HepG2 (cell line): Measurements from ENCODE around the gene NLGN2. TPM values are rescaled to one million over a fixed set of nuclear protein-coding genes. Genes with fewer than 3 reads are reported as not detected.

Experiments
- AFF4 ChIP-seq: sonication (generic); formaldehyde crosslinking; IDR thresholded peaks from 2 replicates; pipeline ENCODE4 v1.4.0; 2020; ENCODE audit warnings: missing genetic modification reagents
- AGO1 ChIP-seq: fragments of 200-400 bp; formaldehyde crosslinking; IDR thresholded peaks from 2 replicates; pipeline ENCODE4 v1.6.1; 2017; ENCODE audit warnings: mild to moderate bottlenecking, low read depth, low read length, moderate library complexity; ENCODE audit not compliant: poor library complexity, severe bottlenecking
- ATF1 ChIP-seq: IDR thresholded peaks from 2 replicates; pipeline ENCODE4 v1.6.1; 2016; ENCODE audit warnings: mild to moderate bottlenecking, control low read depth
- BRCA1 ChIP-seq: sonication (generic); formaldehyde crosslinking; IDR thresholded peaks from 2 replicates; pipeline ENCODE4 v1.4.0; 2020; ENCODE audit warnings: missing genetic modification reagents
- CENPX ChIP-seq: sonication (generic); formaldehyde crosslinking; IDR thresholded peaks from 2 replicates; pipeline ENCODE4 v1.9.0; 2021; ENCODE audit warnings: mild to moderate bottlenecking, missing genetic modification reagents, moderate library complexity
- GFI1 ChIP-seq: sonication (generic); formaldehyde crosslinking; IDR thresholded peaks from 2 replicates; pipeline ENCODE4 v1.5.0; 2020; ENCODE audit warnings: missing genetic modification reagents, mild to moderate bottlenecking, borderline replicate concordance
- HNF4G ChIP-seq, 2 experiments: sonication (generic) in 1 of 2; formaldehyde crosslinking in 1 of 2; IDR thresholded peaks; 2 replicates each; pipeline versions ENCODE4 v1.4.0 to v1.6.1; 2011 to 2020; ENCODE audit warnings: borderline replicate concordance in 2 of 2, low read depth in 2 of 2, mild to moderate bottlenecking in 2 of 2, low read length in 1 of 2, missing genetic modification reagents in 1 of 2, moderate library complexity in 1 of 2
- HNRNPK ChIP-seq: fragments of 200-400 bp; formaldehyde crosslinking; IDR thresholded peaks from 2 replicates; pipeline ENCODE4 v1.6.1; 2018; ENCODE audit warnings: low read length, low read depth, moderate library complexity, mild to moderate bottlenecking; ENCODE audit not compliant: poor library complexity, severe bottlenecking
- MTA3 ChIP-seq: sonication (generic); formaldehyde crosslinking; IDR thresholded peaks from 2 replicates; pipeline ENCODE4 v1.4.0; 2020; ENCODE audit warnings: missing genetic modification reagents
- MYC ChIP-seq: sonication (generic); formaldehyde crosslinking; IDR thresholded peaks from 2 replicates; pipeline ENCODE4 v1.9.0; 2021; ENCODE audit warnings: missing genetic modification reagents, borderline replicate concordance
- PLSCR1 ChIP-seq: sonication (generic); formaldehyde crosslinking; IDR thresholded peaks from 2 replicates; pipeline ENCODE4 v1.5.0; 2020; ENCODE audit warnings: missing genetic modification reagents, mild to moderate bottlenecking, borderline replicate concordance
- RFXANK ChIP-seq: IDR thresholded peaks from 2 replicates; pipeline ENCODE4 v1.6.1; 2016
- TBP ChIP-seq: sonication (generic); formaldehyde crosslinking; IDR thresholded peaks from 2 replicates; pipeline ENCODE4 v1.5.0; 2020; ENCODE audit warnings: missing genetic modification reagents
- ZBTB21 ChIP-seq: sonication (generic); formaldehyde crosslinking; IDR thresholded peaks from 2 replicates; pipeline ENCODE4 v1.4.0; 2020; ENCODE audit warnings: missing genetic modification reagents
- ZBTB25 ChIP-seq: IDR thresholded peaks from 2 replicates; pipeline ENCODE4 v1.6.1; 2018; ENCODE audit warnings: missing genetic modification reagents
- ZC3H4 ChIP-seq: sonication (generic); formaldehyde crosslinking; IDR thresholded peaks from 2 replicates; pipeline ENCODE4 v1.4.0; 2020; ENCODE audit warnings: missing genetic modification reagents, borderline replicate concordance
- ZMYM3 ChIP-seq: sonication (generic); formaldehyde crosslinking; IDR thresholded peaks from 2 replicates; pipeline ENCODE4 v1.5.1; 2020; ENCODE audit warnings: mild to moderate bottlenecking, missing genetic modification reagents
- ZNF207 ChIP-seq: fragments of 450-650 bp; IDR thresholded peaks from 2 replicates; pipeline ENCODE4 v1.6.1; 2016; ENCODE audit warnings: antibody characterized with exemption, borderline replicate concordance
- ZNF414 ChIP-seq: sonication (generic); formaldehyde crosslinking; IDR thresholded peaks from 2 replicates; pipeline ENCODE4 v1.5.0; 2020; ENCODE audit warnings: missing genetic modification reagents
- ZNF430 ChIP-seq: sonication (generic); formaldehyde crosslinking; IDR thresholded peaks from 2 replicates; pipeline ENCODE4 v1.9.0; 2021; ENCODE audit warnings: mild to moderate bottlenecking, missing genetic modification reagents
- ZNF44 ChIP-seq: sonication (generic); formaldehyde crosslinking; IDR thresholded peaks from 2 replicates; pipeline ENCODE4 v1.5.1; 2020; ENCODE audit warnings: mild to moderate bottlenecking, missing genetic modification reagents
- ZNF441 ChIP-seq: sonication (generic); formaldehyde crosslinking; IDR thresholded peaks from 2 replicates; pipeline ENCODE4 v1.7.0; 2021; ENCODE audit warnings: missing genetic modification reagents, borderline replicate concordance
- ZNF446 ChIP-seq: sonication (generic); formaldehyde crosslinking; IDR thresholded peaks from 2 replicates; pipeline ENCODE4 v1.5.0; 2020; ENCODE audit warnings: mild to moderate bottlenecking, missing genetic modification reagents
- ZNF740 ChIP-seq: sonication (generic); formaldehyde crosslinking; IDR thresholded peaks from 2 replicates; pipeline ENCODE4 v1.4.0; 2020; ENCODE audit warnings: missing genetic modification reagents
- ZNF816 ChIP-seq: sonication (generic); formaldehyde crosslinking; IDR thresholded peaks from 2 replicates; pipeline ENCODE4 v1.8.0; 2022; ENCODE audit warnings: missing genetic modification reagents, mild to moderate bottlenecking, borderline replicate concordance
- polyA plus RNA-seq, 8 experiments: library from polyadenylated mRNA; depleted of rRNA in 3 of 8; stranded (reverse) in 7 of 8; unstranded in 1 of 8; fragments of >200 nt; fragmentation: Illumina TruSeq in 4 of 8; extraction: Trizol in 4 of 8; gene quantifications; 2 replicates each; pipeline versions ENCODE4 v1.2.1 to v1.2.3, GENCODE V29; 2011 to 2016; ENCODE audit warnings: low read depth in 4 of 8, missing spikeins in 1 of 8, mixed read lengths in 1 of 8; ENCODE audit not compliant: insufficient read depth in 1 of 8
- total RNA-seq, 5 experiments: library from RNA; depleted of rRNA; stranded (reverse); fragments of >200 nt; fragmentation: Illumina TruSeq; extraction: Trizol; gene quantifications; 2 replicates each; pipeline ENCODE4 v1.2.3, GENCODE V29; 2016; ENCODE audit warnings: low read depth in 1 of 5

Gene NLGN2
- total and polyA plus RNA-seq, 2 of the 13 experiments (the other 11 are each of a cell fraction or from before 2014, with no cell fraction given): 1.9 to 11.0 TPM

GRCh38 chr17:7439462-7440112 is 31.9 kb downstream of the NLGN2 start, which contains the start of gene FGF11 (continued):
- no peak for TF ChIP-seq TBP (CRISPR knock-in tag)
- no peak for TF ChIP-seq HNF4G (IDR thresholded peaks at IDR 0.05; ENCODE audit: borderline replicate concordance, low read depth, low read length)
- TF ChIP-seq HNF4G (CRISPR knock-in tag; IDR thresholded peaks at IDR 0.05; ENCODE audit: borderline replicate concordance, low read depth): no peak
- TF ChIP-seq RFXANK (CRISPR knock-in tag): no peak
- TF ChIP-seq BRCA1 (CRISPR knock-in tag): no peak
- no peak for TF ChIP-seq ZNF816 (CRISPR knock-in tag)
- TF ChIP-seq ZBTB21 (CRISPR knock-in tag): no peak
- no peak for TF ChIP-seq ZNF740 (CRISPR knock-in tag)
- no peak for TF ChIP-seq PLSCR1 (CRISPR knock-in tag)
- peak; percentile 37 for TF ChIP-seq HNRNPK
- TF ChIP-seq ZNF414 (CRISPR knock-in tag): no peak
- TF ChIP-seq AGO1: peak; percentile 67
- no peak for TF ChIP-seq ZNF44 (CRISPR knock-in tag)
- no peak for TF ChIP-seq ZBTB25 (CRISPR knock-in tag)
- TF ChIP-seq ZMYM3: no peak
- no peak for TF ChIP-seq MTA3 (CRISPR knock-in tag)
- TF ChIP-seq ZNF430 (CRISPR knock-in tag): no peak
- no peak for TF ChIP-seq GFI1 (CRISPR knock-in tag)
- no peak for TF ChIP-seq ZC3H4
- TF ChIP-seq CENPX (CRISPR knock-in tag): no peak
- no peak for TF ChIP-seq AFF4 (CRISPR knock-in tag)
- TF ChIP-seq MYC (CRISPR knock-in tag): peak; percentile 39; the same call in 1 of the 2 replicates
- TF ChIP-seq ZNF441 (CRISPR knock-in tag): no peak
- TF ChIP-seq ATF1 (CRISPR knock-in tag): no peak
- TF ChIP-seq ZNF446 (CRISPR knock-in tag): no peak
- no peak for TF ChIP-seq ZNF207
